ENCODE results near the gene LRRFIP1. TPM values are rescaled to one million over a fixed set of nuclear protein-coding genes. Genes with fewer than 3 reads are reported as not detected.

Gene LRRFIP1
- total and polyA plus RNA-seq, 9 donors, result 27.4 to 71.1 (median 56.1) TPM

GRCh38 chr2:237717366-237718276 lies 90.2 kb downstream of the LRRFIP1 start:
- no peak overlapping the region for H3K27ac ChIP-seq
- no peaks in the 10 kb centered on the region for H3K36me3 ChIP-seq
- 93 to 95% (median 93%) methylated on average over 24 of the region's 24 CpGs for WGBS, 3 donors
- H3K9me3 ChIP-seq, result no peaks in the 10 kb centered on the region
- H3K27me3 ChIP-seq, result no peaks in the 10 kb centered on the region
- intact Hi-C loops (cut with DNase I), result no loop called here
- no peak overlapping the region for H3K4me3 ChIP-seq
- no peak for DNase-seq
- TF ChIP-seq POLR2A (IDR thresholded peaks at IDR 0.05) (no peak), EP300 (IDR thresholded peaks at IDR 0.05) (no peak), CTCF (IDR thresholded peaks at IDR 0.05) (no peak)
- peaks cover 2% of the 10 kb centered on the region for H3K4me1 ChIP-seq (ENCODE audit: insufficient read depth)

GRCh38 chr2:237718277-237718634 lies 90.9 kb downstream of the LRRFIP1 start:
- intact Hi-C loops (cut with DNase I), result no loop called here
- H3K4me1 ChIP-seq (ENCODE audit: insufficient read depth), result peaks cover 2% of the 10 kb centered on the region
- H3K9me3 ChIP-seq, result no peaks in the 10 kb centered on the region
- DNase-seq, result no peak
- no peak overlapping the region for H3K4me3 ChIP-seq
- H3K27me3 ChIP-seq, result no peaks in the 10 kb centered on the region
- 94 to 97% (median 96%) methylated on average over 9 of the region's 9 CpGs for WGBS, 3 donors
- TF ChIP-seq EP300 (IDR thresholded peaks at IDR 0.05) (no peak), POLR2A (IDR thresholded peaks at IDR 0.05) (no peak), CTCF (IDR thresholded peaks at IDR 0.05) (no peak)
- no peak overlapping the region for H3K27ac ChIP-seq
- no peaks in the 10 kb centered on the region for H3K36me3 ChIP-seq

GRCh38 chr2:237720444-237720843 lies 93.1 kb downstream of the LRRFIP1 start:
- no peak overlapping the region for H3K27ac ChIP-seq
- intact Hi-C loops (cut with DNase I), result no loop called here

GRCh38 chr2:237720957-237721356 lies 93.6 kb downstream of the LRRFIP1 start:
- Histone ChIP-seq H3K27ac (no peak overlapping the region), H3K36me3 (no peaks in the 10 kb centered on the region)

More at GRCh38 chr2:237720444-237720843, 93.1 kb downstream of the LRRFIP1 start:
- Histone ChIP-seq H3K9me3 (no peaks in the 10 kb centered on the region), H3K27me3 (no peaks in the 10 kb centered on the region), H3K36me3 (no peaks in the 10 kb centered on the region), H3K4me1 (ENCODE audit: insufficient read depth) (peaks cover 2% of the 10 kb centered on the region), H3K4me3 (no peak overlapping the region)
- DNase-seq, result no peak
- TF ChIP-seq CTCF (IDR thresholded peaks at IDR 0.05) (no peak), POLR2A (IDR thresholded peaks at IDR 0.05) (no peak), EP300 (IDR thresholded peaks at IDR 0.05) (no peak)
- 96 to 99% (median 98%) methylated on average over 7 of the region's 7 CpGs for WGBS, 3 donors

More at GRCh38 chr2:237720957-237721356, 93.6 kb downstream of the LRRFIP1 start:
- TF ChIP-seq POLR2A (IDR thresholded peaks at IDR 0.05) (no peak), CTCF (IDR thresholded peaks at IDR 0.05) (no peak), EP300 (IDR thresholded peaks at IDR 0.05) (no peak)
- Histone ChIP-seq H3K27me3 (no peaks in the 10 kb centered on the region), H3K9me3 (no peaks in the 10 kb centered on the region), H3K4me3 (no peak overlapping the region), H3K4me1 (ENCODE audit: insufficient read depth) (peaks cover 2% of the 10 kb centered on the region)
- DNase-seq, result no peak
- 82 to 86% (median 85%) methylated on average over 7 of the region's 7 CpGs for WGBS, 3 donors
- intact Hi-C loops (cut with DNase I), result no loop called here

All from ovary (tissue), 9 donors.